NCI-H1048 (cell line): Measurements from ENCODE around the gene AKAIN1.

Experiments
- DNase-seq: peaks from one replicate; lab custom pipeline; 2025; lab: John Stamatoyannopoulos, UW

AKAIN1 gene

GRCh38 chr18:5197032-5197434, at the start of gene AKAIN1:
Gene AKAIN1 (minus strand): TSS chr18:5197257. CDS start chr18:5197053, 204 bp downstream.
- DNase-seq: no peak

DNA sequence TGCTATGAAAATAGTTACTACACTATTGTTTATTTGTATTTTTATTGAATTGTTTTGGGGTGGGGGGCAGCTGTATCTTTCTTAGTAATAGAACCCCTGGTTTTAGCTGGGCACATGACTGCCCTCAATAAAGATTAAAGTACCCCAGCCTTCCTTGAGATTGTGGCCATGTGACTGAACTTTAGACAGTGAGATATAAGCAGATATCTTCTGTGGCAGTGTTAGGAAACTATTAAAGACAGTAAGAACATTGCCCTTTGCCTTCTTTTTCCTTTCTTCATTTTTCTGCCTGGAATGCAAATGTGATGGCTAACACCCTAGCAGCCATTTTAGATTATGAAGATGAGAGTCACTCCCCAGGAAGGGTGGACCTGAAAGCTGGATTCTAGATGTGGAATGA, 47.9 kb upstream of the AKAIN1 start:
- DNase-seq: no peak

DNA sequence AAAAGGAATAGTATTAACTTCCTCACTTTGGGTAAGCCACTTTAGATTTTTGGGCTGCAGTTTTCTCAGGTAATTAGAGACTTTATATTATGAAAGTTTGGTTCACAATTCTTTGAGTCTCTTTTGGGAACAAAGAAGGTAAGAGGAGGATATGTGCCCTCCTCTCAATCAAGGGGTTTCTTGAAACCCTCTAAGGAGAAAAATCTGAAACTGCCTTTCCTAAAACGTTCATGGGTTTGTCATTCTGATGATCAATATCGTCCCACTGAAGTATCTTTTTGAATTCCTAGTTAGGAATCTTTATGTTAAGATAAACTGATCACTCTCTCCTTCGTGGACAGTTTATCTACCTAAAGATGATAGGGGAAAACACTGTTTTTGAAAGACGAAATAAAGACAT, 42.4 kb upstream of the AKAIN1 start:
- DNase-seq: no peak

DNA sequence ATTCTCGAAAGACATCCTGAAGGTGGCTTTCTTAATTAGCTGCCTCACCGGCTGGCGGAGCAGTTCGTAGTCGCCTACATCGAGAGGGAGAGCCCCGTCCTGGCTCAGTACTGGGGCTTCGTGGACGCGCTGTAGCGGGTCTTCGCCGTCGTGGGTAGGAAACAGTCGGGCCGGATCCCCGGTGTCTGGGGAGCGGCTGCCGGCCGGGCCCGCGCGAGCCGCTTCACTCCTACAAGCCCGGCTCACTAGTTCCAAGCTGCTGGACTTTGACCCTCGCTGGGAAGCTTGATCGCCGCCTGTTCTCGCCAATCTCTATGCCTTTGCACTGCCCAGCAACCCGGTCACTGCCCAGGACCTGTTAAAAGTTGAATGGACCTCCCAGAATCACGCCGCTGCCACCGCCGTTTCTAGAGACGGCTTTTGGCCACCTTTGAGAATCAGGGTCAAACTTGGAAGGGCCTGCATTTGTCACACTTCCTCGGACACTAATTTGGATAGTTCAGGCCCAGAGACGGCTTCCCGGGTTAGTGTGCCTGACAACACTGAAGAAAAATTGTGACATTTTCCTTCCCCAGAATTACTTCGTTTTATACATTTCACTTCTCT, 41.4 kb upstream of the AKAIN1 start:
- DNase-seq: no peak

DNA sequence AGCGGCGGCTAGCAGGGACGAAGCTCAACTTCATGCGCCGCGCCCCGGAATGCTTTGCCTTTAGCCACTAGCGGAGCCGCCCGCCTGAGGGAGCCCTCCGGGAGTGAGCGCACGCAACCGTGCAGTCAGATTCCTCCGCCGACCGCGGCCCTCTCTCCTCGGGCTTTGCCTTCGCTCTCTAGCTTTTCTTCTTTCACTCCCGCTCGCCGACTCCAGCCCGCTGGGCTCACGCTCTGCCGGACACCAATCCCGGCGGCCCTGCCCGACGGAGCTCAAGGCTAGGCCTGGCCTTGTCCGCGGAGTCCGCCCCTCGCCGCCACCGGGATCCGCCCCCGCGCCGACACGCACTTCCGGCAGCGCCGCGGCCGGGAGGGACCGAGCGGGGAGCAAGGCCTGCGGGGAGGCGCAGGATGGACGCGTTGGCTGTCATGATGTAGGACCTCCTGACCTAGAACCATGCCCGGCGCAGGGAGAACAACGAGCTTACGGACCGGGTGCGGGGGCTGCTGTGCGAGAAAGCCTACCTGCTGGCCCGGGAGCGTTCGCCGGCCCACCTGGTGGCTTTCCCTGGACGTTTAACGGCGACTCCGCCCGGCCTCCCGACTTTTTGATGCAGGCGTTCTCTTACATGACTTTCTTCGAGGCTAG, 40.8 kb upstream of the AKAIN1 start:
- peak; percentile 10 for DNase-seq

GRCh38 chr18:5237083-5237722, 40.1 kb upstream of the AKAIN1 start:
- DNase-seq: no peak

GRCh38 chr18:5214583-5215351, 17.7 kb upstream of the AKAIN1 start:
- DNase-seq: no peak

GRCh38 chr18:5207471-5208150, 10.6 kb upstream of the AKAIN1 start:
- no peak for DNase-seq

DNA sequence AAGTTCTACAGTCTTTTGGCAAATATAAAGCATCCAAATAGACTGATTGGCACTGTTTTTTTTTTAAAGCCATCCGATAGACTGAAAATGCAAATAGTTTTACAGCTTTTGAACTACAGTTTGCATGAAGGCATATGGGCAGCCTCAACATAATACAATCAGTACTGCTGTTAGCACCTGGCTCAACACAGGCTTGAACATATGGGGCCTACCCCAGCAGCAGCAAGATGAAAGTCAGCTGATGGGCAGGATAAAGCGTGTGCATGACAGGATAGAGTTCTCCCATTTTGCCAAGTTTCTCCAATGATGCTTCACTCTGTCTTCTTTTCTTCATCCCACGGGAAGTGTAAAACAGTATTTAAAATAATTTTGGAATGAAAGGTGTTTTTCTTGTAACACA, 1.3 kb upstream of the AKAIN1 start:
- DNase-seq: no peak

DNA sequence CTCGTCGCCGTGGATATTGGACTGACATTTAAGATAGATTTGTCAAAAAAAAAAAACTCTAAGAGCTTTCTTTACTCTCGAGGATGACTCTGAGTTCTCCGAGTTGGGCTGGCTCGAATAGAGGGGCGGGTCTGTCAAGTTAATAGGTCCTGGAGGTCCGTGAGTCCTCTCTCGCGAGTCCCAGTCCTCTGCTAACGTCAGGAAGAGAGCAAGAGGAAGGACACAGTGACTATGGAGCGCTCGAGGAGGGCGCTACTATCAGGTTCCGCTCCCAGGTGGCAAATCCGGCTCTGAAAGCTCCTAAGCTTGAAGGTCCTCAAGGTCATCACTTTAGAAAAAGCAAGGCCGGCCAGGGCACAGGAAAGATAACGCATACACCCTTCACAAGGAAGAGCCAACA, 404 bp upstream of the AKAIN1 start:
- no peak for DNase-seq

- no peak for DNase-seq
These were observed 615 bp downstream of the AKAIN1 start for GRCh38 chr18:5196253-5197031.

- DNase-seq: no peak
These were observed 1.4 kb downstream of the AKAIN1 start for GRCh38 chr18:5195656-5196055.

DNA sequence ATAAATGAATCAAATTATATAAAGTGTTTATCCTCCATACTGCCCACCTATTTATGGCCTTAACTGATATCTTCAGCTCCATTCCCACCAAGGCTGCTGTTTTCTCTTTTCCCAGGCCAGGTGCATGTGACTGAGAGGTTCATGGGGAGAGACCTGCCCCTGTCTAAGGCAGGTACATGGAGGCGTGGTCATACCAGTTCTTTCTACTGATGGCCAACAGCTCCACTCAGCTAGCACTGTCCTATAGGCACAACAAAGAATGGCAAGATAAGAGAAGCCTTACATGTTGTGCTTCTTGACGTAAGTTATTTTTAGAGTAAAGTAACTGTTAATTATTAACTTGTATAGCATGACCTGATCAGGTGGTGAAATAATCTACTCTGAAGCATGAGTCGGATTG, 16.8 kb downstream of the AKAIN1 start:
- no peak for DNase-seq

DNA sequence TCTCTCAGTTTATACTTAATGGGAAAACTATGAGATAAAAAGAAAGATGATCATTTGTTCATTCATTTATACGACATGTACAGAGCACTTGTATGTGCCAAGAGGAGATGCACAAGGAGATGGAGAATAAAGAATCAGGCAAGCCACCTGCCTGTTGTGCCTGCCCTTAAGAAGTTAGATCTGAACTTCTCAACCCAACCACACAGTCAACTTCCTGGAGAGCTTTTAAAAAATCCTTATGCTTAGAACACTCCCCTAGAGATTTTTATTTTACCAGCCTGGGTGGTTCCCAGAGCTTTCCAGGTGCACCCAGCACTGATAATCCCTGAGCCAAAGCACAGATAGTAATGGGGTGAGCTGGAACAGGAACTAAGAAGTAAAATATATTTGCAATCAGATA, 18.5 kb downstream of the AKAIN1 start:
- DNase-seq: no peak

- no peak for DNase-seq
These were observed 21.7 kb downstream of the AKAIN1 start for GRCh38 chr18:5175378-5175777.

DNA sequence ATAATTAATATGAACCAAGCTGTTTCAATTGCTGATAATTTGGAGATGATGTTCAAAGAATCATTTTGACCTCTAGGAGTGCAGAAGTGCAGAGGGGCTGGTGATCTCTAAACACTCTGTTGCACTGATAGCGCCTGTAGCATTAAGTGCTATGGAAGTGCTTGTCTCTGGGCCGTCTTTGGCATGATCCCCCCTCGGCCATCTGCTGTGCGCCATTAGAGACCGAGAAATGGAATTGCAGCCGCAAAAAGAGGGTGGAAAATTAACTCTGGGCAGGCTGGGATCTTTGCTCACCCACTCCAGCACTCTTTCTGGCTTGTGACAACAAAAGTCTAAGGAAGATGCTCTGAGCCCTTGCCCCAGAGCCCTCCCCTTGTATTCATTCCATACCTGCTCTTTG, 23.4 kb downstream of the AKAIN1 start:
- no peak for DNase-seq

- DNase-seq: no peak
These were observed 23.8 kb downstream of the AKAIN1 start for GRCh38 chr18:5173236-5173635.

GRCh38 chr18:5167831-5168230, 29.2 kb downstream of the AKAIN1 start:
- no peak for DNase-seq

DNA sequence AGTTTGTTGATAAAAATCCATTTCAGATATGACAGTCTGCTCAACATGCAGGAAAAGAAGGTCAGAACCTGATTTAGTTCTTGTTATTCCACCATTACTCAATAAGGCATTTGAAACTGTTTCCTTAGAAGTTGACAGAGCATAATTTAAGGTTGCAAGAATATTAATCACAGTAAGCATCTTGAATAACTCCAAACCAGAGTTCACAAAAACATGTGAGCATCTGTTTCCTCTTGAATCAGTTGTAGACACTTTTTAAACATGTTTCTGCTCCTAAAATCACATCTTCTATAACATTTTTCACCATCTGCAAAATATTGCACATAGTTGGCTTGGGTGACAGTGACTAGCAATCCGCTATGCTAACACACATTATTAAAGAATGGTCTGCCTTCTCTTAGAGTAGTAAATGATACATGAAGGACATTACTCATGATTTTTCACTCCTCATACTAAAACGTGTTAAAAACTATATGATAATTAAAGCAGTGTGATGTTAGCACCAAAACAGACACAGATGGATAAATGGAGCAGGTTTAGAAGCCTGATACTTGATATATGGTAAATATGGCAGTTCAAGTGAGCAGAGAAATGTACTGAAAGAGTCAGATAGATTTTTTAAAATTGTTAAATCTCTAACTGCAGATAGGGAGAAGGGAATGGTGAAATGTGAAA, 30.3 kb downstream of the AKAIN1 start:
- DNase-seq: no peak

GRCh38 chr18:5164903-5165302, 32.2 kb downstream of the AKAIN1 start:
- DNase-seq: no peak

DNA sequence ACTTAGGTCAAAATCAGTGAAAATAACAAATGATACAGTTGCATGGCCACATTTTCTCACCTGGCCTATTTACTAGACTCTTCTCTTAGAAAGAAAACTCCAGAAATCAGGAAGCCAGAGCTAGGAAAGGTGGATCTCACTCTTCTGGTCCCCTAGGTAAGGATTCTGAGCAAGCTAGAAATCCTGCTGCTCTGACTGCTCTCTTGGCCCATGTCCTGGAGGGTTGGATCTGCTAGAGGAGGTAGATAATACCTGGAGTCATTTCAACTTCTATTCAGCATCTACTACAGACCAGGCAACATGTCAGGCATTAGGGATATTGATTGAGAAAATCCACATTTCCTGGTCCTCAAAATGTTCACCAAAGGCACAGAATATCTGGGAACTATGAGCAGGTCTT, 34.9 kb downstream of the AKAIN1 start:
- no peak for DNase-seq
